Heart left ventricle (tissue), 13 donors: ENCODE measurements around the gene CCNY.

Experiments
- POLR2A ChIP-seq, 2 donors: fragments of 450-650 bp; IDR thresholded peaks; one replicate each; pipeline ENCODE4 v1.6.1; 2017; ENCODE audit warnings: antibody characterized with exemption in 2 of 2, mild to moderate bottlenecking in 2 of 2, moderate library complexity in 2 of 2
- TF ChIP-seq, protein P1 (sequence below), 12 donors: fragments of 200-600 bp; sonication (generic) in 4 of 12; IDR thresholded peaks; one replicate each; pipeline versions ENCODE4 v1.5.0 to v1.8.0; 2018 to 2022; ENCODE audit warnings: antibody characterized with exemption in 12 of 12, mild to moderate bottlenecking in 5 of 12
- donor health status: ischemic (EF 13 %, LVEDD 7.1; RV severe dilation, severe dysfunction).
- donor health status: DM: no; HTN: yes; CAD: no.
- donor health status: DM: no; HTN: no; CAD: no.
- donor health status: ischemic (EF 25% LVEDD 6.9; RV normal size, moderate dysfunction).
- donor health status: ischemic (EF 25% LVEDD 5.7; RV mildly dilated, moderate dysfunction).
- donor health status: ischemic (EF 35%, LVEDD 5.7; RV mildly dilated, moderate dysfunction).
- donor health status: nonischemic (EF 11% LVEDD 7.7; RV severe dilation, severe dysfunction).
- donor health status: DM: yes; HTN: yes; CAD: no.
- donor health status: PGD.
- donor health status: ischemic (EF 29% LVEDD 5.4; RV normal size, mild dysfunction).
- donor health status: nonischemic (EF 23%, LVEDD 6.1; RV moderate dilation, normal function).

DNA sequence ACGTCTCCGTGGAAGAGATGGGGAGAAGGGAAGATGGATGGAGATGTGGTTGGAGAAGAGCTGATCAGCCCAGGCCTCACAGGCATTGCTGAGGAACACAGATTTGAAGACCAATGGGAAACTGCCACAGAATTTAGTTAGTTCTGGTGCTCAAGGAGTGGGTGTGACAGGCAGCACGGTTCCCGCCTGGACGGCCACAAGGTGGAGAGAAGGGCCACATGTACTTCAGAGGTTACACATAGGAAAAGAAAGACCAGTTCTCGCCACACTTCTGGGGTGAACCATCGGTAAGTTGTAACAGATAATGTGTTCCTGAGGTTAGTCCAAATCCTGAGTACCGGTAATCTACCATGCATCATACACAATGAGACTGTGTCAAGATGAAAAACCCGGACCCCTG is 239.3 kb downstream of the CCNY start:
- no peak for TF ChIP-seq POLR2A (IDR thresholded peaks at IDR 0.05)
- TF ChIP-seq, protein P1, sequence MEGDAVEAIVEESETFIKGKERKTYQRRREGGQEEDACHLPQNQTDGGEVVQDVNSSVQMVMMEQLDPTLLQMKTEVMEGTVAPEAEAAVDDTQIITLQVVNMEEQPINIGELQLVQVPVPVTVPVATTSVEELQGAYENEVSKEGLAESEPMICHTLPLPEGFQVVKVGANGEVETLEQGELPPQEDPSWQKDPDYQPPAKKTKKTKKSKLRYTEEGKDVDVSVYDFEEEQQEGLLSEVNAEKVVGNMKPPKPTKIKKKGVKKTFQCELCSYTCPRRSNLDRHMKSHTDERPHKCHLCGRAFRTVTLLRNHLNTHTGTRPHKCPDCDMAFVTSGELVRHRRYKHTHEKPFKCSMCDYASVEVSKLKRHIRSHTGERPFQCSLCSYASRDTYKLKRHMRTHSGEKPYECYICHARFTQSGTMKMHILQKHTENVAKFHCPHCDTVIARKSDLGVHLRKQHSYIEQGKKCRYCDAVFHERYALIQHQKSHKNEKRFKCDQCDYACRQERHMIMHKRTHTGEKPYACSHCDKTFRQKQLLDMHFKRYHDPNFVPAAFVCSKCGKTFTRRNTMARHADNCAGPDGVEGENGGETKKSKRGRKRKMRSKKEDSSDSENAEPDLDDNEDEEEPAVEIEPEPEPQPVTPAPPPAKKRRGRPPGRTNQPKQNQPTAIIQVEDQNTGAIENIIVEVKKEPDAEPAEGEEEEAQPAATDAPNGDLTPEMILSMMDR (IDR thresholded peaks at IDR 0.05) = no peak
